A673 (cell line): Measurements from ENCODE around the gene EPHX1. TPM values are rescaled to one million over a fixed set of nuclear protein-coding genes. Genes with fewer than 3 reads are reported as not detected.

ENCODE experiments used
- BruUV-seq: library from RNA; stranded (reverse); fragments of 400-500 nt; replicated peaks from 2 replicates; lab custom pipeline; 2021; lab: Mats Ljungman, UMichigan
- CTCF ChIA-PET: fragments of 300-600 bp; sonication (Branson Sonifier 250); formaldehyde crosslinking; loops from one replicate; lab custom pipeline; 2022; ENCODE audit warnings: antibody characterized with exemption; lab: Charles Lee
- POLR2A ChIA-PET: fragments of 300-600 bp; sonication (Branson Sonifier 250); formaldehyde crosslinking; loops from one replicate; lab custom pipeline; 2022; ENCODE audit warnings: antibody characterized with exemption; ENCODE audit not compliant: low non-redundant PET; lab: Charles Lee
- DNase-seq: peaks from one replicate; pipeline ENCODE4 v3.0.0-alpha.2; 2015; ENCODE audit warnings: low spot score
- H3K27ac ChIP-seq: fragments of 200-600 bp; sonication (generic); 2 replicates; pipeline ENCODE4 v1.5.1; 2016; ENCODE audit warnings: mixed run types, low read depth, mild to moderate bottlenecking, mixed read lengths, antibody characterized with exemption, low read length; ENCODE audit not compliant: poor library complexity, severe bottlenecking
- H3K27me3 ChIP-seq: fragments of 200-600 bp; sonication (generic); replicated peaks from 2 replicates; pipeline ENCODE4 v1.6.1; 2017; ENCODE audit warnings: mixed run types, low read depth, mild to moderate bottlenecking, mixed read lengths, antibody characterized with exemption, low read length; ENCODE audit not compliant: insufficient read depth, poor library complexity
- H3K36me3 ChIP-seq: fragments of 200-600 bp; sonication (generic); 2 replicates; pipeline ENCODE4 v1.6.1; 2016; ENCODE audit warnings: mixed run types, mild to moderate bottlenecking, mixed read lengths, antibody characterized with exemption, low read length; ENCODE audit not compliant: insufficient read depth, poor library complexity, severe bottlenecking
- H3K4me1 ChIP-seq: fragments of 200-600 bp; sonication (generic); 2 replicates; pipeline ENCODE4 v1.6.1; 2017; ENCODE audit warnings: mixed run types, mild to moderate bottlenecking, mixed read lengths, antibody characterized with exemption, low read length; ENCODE audit not compliant: insufficient read depth, poor library complexity, severe bottlenecking
- H3K4me3 ChIP-seq: fragments of 200-600 bp; sonication (generic); 2 replicates; pipeline ENCODE4 v1.5.1; 2016; ENCODE audit warnings: low read depth, mixed run types, mild to moderate bottlenecking, mixed read lengths, low read length; ENCODE audit not compliant: poor library complexity, severe bottlenecking
- H3K9me3 ChIP-seq: fragments of 200-600 bp; sonication (generic); 2 replicates; pipeline ENCODE4 v1.6.1; 2016; ENCODE audit warnings: mixed run types, low read depth, mild to moderate bottlenecking, mixed read lengths, antibody characterized with exemption, low read length; ENCODE audit not compliant: poor library complexity, severe bottlenecking
- EZH2 ChIP-seq: fragments of 200-600 bp; sonication (generic); IDR thresholded peaks from 2 replicates; pipeline ENCODE4 v1.6.1; 2017; ENCODE audit warnings: borderline replicate concordance, low read depth, mild to moderate bottlenecking, mixed read lengths, antibody characterized with exemption, low read length; ENCODE audit not compliant: poor library complexity, severe bottlenecking
- intact Hi-C: fragments of 100-400 bp; cut with micrococcal nuclease; formaldehyde crosslinking; loops from one replicate; pipeline ENCODE4 v1.10.0; 2022; ENCODE audit not compliant: unreplicated experiment
- total RNA-seq: library from RNA; stranded (reverse); gene quantifications from 2 replicates; pipeline ENCODE4 v1.2.3, GENCODE V29; 2021
- TF ChIP-seq, protein P1 (sequence below): fragments of 300-800, 200-600 bp; sonication (generic); conservative IDR thresholded peaks from 2 replicates; pipeline ENCODE4 v1.5.1; 2017; ENCODE audit warnings: low read depth, mild to moderate bottlenecking, antibody characterized with exemption, low read length, moderate library complexity, mixed read lengths

EPHX1 gene
- total RNA-seq, 1 experiment from 2014 or later = 22.4 TPM

DNA sequence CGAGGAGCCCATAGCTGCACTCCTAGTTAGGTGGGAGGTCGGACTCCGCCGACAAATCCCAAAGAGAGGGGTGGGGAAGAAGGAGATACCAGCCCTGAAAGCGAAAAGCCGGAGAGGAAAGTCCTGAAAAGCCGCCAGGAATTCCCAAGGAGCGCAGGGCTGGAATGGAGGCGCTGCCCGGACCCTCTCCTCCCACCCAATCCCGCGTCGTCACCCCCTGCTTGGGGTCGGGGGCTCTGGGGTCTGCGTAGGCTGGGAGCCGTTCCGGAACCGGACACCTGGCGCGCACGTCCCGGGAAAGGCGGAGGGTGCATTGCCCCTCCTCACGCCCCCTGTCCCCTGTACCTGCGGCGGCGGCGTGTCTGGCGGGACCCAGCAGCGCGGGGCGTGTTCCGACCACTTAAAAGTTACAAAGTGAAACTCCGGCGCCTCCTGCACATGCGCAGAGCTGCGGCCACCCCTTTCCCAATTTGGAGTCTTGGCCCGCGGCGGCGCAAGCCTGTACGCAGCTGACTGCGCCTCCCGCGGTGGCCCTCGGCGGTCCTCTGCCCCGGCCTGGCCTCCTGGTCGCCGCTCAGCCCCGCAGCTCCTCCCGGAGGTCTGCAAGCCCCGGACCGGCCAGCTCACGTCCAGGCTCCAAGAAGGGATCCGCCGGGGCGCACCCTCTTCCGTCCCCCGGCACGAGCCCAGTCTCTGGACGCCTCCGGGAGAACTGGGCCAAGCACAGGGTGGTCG, 72.2 kb downstream of the EPHX1 start, which contains the start of gene TMEM63A:
TMEM63A (minus strand) TSS at position 422 of the 735 bp plus-strand sequence. CDS start 4,800 bp downstream, outside the sequence.
- Histone ChIP-seq H3K27ac (peak within 1 kb of the TSS; percentile 67), H3K36me3 (no peaks in the 10 kb centered on the region), H3K27me3 (no peaks in the 10 kb centered on the region), H3K4me3 (peak within 1 kb of the TSS; percentile 78), H3K4me1 (peaks cover 6% of the 10 kb centered on the region), H3K9me3 (no peaks in the 10 kb centered on the region)
- BruUV-seq = no TSS peak
- ChIA-PET POLR2A (no interaction called here), CTCF (interaction anchor here (0.6 to 1.3 kb wide), 5 partner anchors 29 to 1067 kb away, joined by 3 to 4 read pairs (median 3); partner anchors contain the start of gene SRP9)
- intact Hi-C loops = no loop called here
- no peak for TF ChIP-seq EZH2
- TF ChIP-seq, protein P1, sequence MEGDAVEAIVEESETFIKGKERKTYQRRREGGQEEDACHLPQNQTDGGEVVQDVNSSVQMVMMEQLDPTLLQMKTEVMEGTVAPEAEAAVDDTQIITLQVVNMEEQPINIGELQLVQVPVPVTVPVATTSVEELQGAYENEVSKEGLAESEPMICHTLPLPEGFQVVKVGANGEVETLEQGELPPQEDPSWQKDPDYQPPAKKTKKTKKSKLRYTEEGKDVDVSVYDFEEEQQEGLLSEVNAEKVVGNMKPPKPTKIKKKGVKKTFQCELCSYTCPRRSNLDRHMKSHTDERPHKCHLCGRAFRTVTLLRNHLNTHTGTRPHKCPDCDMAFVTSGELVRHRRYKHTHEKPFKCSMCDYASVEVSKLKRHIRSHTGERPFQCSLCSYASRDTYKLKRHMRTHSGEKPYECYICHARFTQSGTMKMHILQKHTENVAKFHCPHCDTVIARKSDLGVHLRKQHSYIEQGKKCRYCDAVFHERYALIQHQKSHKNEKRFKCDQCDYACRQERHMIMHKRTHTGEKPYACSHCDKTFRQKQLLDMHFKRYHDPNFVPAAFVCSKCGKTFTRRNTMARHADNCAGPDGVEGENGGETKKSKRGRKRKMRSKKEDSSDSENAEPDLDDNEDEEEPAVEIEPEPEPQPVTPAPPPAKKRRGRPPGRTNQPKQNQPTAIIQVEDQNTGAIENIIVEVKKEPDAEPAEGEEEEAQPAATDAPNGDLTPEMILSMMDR = peak; percentile 43
- peak; percentile 90 for DNase-seq

DNA sequence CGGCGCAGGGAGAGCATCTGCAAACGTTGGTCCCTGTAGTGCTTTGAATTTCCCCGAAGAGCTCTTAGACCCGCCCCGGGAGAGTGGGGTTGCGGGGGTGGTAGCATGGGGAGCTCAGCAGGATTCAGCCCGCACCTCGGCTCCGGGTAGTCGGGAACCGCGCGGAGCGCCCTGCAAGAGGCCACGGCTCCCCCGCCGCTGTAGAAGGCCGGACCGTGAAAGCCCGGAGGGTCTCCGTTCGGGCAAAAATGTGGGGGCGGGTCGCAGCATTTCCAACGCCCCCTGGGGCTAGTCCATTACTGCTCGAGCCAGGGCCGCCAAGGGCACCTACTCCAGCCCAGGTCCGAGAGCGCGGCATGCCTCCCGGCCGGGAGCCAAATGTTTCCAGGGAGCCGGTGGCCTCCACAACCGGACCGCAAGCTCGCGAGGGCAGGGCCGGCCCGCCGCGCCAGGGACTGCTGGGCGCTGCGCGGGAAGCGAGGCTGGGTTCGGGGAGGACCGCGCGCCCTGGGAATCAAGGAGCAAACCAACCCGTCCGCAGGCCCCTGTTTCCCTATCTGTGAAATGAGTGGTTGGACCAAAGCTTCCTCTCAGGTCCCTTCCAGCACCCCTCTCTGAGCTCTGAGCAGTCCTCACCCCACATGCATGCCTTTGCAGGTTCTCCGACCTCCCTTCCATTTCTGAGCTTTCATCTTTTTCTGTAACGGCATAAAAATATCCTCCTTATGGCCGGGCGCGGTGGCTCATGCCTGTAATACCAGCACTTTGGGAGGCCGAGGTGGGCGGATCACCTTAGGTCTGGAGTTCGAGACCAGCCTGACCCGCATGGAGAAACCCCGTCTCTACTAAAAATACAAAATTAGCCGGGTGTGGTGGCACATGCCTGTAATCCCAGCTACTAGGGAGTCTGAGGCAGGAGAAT, 73.0 kb downstream of the EPHX1 start:
- H3K27ac ChIP-seq = peak overlapping the region; percentile 67
- peak; percentile 46 for DNase-seq
- TF ChIP-seq, protein P1 = 0 out of 2 replicates have a peak, but pooled peaks have one; percentile 8
- TF ChIP-seq EZH2 = no peak
- BruUV-seq = no TSS peak
- intact Hi-C loops = no loop called here
- no peaks in the 10 kb centered on the region for H3K36me3 ChIP-seq
- H3K4me3 ChIP-seq = peak overlapping the region; percentile 78
- no peaks in the 10 kb centered on the region for H3K9me3 ChIP-seq
- no peaks in the 10 kb centered on the region for H3K27me3 ChIP-seq
- ChIA-PET CTCF (interaction anchor here (0.6 to 1.3 kb wide), 4 partner anchors 29 to 1066 kb away, joined by 3 to 4 read pairs (median 3); partner anchors contain the start of gene SRP9), POLR2A (no interaction called here)
- H3K4me1 ChIP-seq = peaks cover 6% of the 10 kb centered on the region

- CTCF ChIA-PET = no interaction called here
- Histone ChIP-seq H3K36me3 (no peaks in the 10 kb centered on the region), H3K4me1 (peaks cover 6% of the 10 kb centered on the region), H3K4me3 (peak overlapping the region; percentile 78), H3K27me3 (no peaks in the 10 kb centered on the region), H3K27ac (no peak overlapping the region), H3K9me3 (no peaks in the 10 kb centered on the region)
- BruUV-seq = TSS peak; percentile 65
- intact Hi-C loops = no loop called here
- no peak for DNase-seq
- no peak for TF ChIP-seq EZH2
- TF ChIP-seq, protein P1 = no peak
- POLR2A ChIA-PET = no interaction called here
Observed at GRCh38 chr1:225883616-225884265, 73.8 kb downstream of the EPHX1 start.
